Thymus (tissue), 11 donors: ENCODE data around the gene GRM1. TPM values are rescaled to one million over a fixed set of nuclear protein-coding genes. Genes with fewer than 3 reads are reported as not detected.

Experiments
- DNase-seq, 9 donors: peaks; one replicate each; pipeline ENCODE4 v3.0.0-alpha.2; 2013; ENCODE audit warnings: low spot score in 9 of 9, low read depth in 6 of 9, missing footprints in 1 of 9
- H3K27ac ChIP-seq, 2 donors: one replicate each; pipeline ENCODE4 v1.5.1; 2013; ENCODE audit warnings: control low read depth in 1 of 2, low read depth in 1 of 2, low read length in 1 of 2, mild to moderate bottlenecking in 1 of 2, moderate library complexity in 1 of 2
- H3K27me3 ChIP-seq, 2 donors: one replicate each; pipeline ENCODE4 v1.5.1; 2013; ENCODE audit warnings: low read length in 1 of 2; ENCODE audit not compliant: control insufficient read depth in 2 of 2, insufficient read depth in 1 of 2
- H3K36me3 ChIP-seq, 2 donors: one replicate each; pipeline ENCODE4 v1.5.1; 2013; ENCODE audit warnings: low read length in 1 of 2, mild to moderate bottlenecking in 1 of 2, moderate library complexity in 1 of 2; ENCODE audit not compliant: control insufficient read depth in 2 of 2, insufficient read depth in 2 of 2
- H3K4me1 ChIP-seq, 2 donors: one replicate each; pipeline ENCODE4 v1.5.1; 2013; ENCODE audit warnings: low read length in 2 of 2; ENCODE audit not compliant: control insufficient read depth in 2 of 2, insufficient read depth in 2 of 2
- H3K4me3 ChIP-seq, 2 donors: one replicate each; pipeline ENCODE4 v1.5.1; 2013; ENCODE audit warnings: low read length in 2 of 2, control low read depth in 1 of 2, mild to moderate bottlenecking in 1 of 2
- H3K9me3 ChIP-seq, 2 donors: one replicate each; pipeline ENCODE4 v1.5.1; 2013; ENCODE audit warnings: low read length in 1 of 2, mild to moderate bottlenecking in 1 of 2; ENCODE audit not compliant: control insufficient read depth in 2 of 2, insufficient read depth in 1 of 2
- WGBS: extraction: QIAGEN DNeasy Blood & Tissue Kit; methylation state at CpG from one replicate; pipeline ENCODE4 v1.1.7; 2013; 5-methylcytosine and 5-hydroxymethylcytosine counted together
- polyA plus RNA-seq: library from polyadenylated mRNA; stranded (reverse); fragments of 200-250 nt; gene quantifications from one replicate; pipeline ENCODE4 v1.2.3, GENCODE V29; 2013
- total RNA-seq: library from RNA; stranded (reverse); fragments of 120-200 nt; gene quantifications from one replicate; pipeline ENCODE4 v1.2.4, GENCODE V29; 2013
- donor health status: healthy.

GRM1 gene
- total and polyA plus RNA-seq, 2 donors, result under 0.01 to 0.05 TPM

DNA sequence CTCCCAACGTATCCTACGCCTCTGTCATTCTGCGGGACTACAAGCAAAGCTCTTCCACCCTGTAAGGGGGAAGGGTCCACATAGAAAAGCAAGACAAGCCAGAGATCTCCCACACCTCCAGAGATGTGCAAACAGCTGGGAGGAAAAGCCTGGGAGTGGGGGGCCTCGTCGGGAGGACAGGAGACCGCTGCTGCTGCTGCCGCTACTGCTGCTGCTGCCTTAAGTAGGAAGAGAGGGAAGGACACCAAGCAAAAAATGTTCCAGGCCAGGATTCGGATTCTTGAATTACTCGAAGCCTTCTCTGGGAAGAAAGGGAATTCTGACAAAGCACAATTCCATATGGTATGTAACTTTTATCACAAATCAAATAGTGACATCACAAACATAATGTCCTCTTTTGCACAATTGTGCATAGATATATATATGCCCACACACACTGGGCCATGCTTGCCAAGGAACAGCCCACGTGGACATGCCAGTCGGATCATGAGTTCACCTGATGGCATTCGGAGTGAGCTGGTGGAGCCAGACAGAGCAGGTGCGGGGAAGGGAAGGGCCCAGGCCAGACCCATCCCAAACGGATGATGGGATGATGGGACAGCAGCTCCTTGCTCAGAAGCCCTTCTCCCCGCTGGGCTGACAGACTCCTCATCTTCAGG, 406.0 kb downstream of the GRM1 start:
- Histone ChIP-seq H3K36me3 (no peaks in the 10 kb centered on the region), H3K27me3 (peaks cover 0 to 21% of the 10 kb centered on the region in 2 donors), H3K4me3 (peak overlapping the region in 1 of 2 donors; percentile 20), H3K27ac (no peak overlapping the region), H3K9me3 (no peaks in the 10 kb centered on the region), H3K4me1 (peaks cover 0 to 9% of the 10 kb centered on the region in 2 donors)
- WGBS, result 64% methylated on average over 15 of the region's 15 CpGs
- no peak for DNase-seq

DNA sequence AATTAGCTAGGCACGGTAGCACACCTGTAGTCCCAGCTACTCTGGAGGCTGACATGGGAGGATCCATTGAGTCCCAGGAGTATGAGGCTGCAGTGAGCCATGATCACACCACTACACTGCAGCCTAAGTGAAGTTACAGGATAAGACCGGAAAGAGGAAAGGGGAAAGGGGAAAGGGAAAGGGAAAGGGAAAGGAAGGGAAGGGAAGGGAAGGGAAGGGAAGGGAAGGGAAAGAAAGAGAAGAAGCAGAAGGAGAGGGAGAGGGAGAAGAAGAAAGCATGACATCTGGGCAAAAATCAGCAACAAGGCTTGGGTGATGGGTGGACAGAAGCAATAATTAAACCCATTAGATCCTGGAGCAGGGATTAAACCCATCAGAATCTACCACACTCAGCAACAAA, 413.0 kb downstream of the GRM1 start:
- 92% methylated on average over 2 of the region's 2 CpGs for WGBS
- Histone ChIP-seq H3K4me3 (no peak overlapping the region), H3K36me3 (no peaks in the 10 kb centered on the region), H3K9me3 (no peaks in the 10 kb centered on the region), H3K27me3 (no peaks in the 10 kb centered on the region), H3K4me1 (no peaks in the 10 kb centered on the region), H3K27ac (no peak overlapping the region)
- no peak for DNase-seq

DNA sequence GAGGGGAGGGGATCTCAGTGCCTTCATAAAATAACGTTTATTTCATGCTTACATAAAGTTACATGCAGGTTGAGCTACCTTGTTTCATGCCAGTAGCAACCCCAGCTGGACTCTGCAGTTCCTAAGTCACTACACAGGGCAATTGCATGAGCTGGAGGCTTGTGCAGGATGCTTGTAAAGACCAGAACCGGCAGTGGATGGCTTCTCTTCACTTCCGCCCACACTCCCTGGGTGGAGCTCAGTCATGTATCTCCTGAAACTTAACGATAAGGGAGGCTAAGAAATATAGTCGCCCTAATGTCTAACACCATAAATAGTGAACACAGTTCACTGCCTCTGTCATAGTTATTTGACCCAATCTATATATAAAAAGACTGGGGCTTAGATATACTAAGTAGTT, 415.3 kb downstream of the GRM1 start:
- no peaks in the 10 kb centered on the region for H3K4me1 ChIP-seq
- no peaks in the 10 kb centered on the region for H3K36me3 ChIP-seq
- no peak overlapping the region for H3K4me3 ChIP-seq
- no peak for DNase-seq
- no peak overlapping the region for H3K27ac ChIP-seq
- WGBS, result 88% methylated on average over 5 of the region's 5 CpGs
- H3K9me3 ChIP-seq, result no peaks in the 10 kb centered on the region
- H3K27me3 ChIP-seq, result no peaks in the 10 kb centered on the region

DNA sequence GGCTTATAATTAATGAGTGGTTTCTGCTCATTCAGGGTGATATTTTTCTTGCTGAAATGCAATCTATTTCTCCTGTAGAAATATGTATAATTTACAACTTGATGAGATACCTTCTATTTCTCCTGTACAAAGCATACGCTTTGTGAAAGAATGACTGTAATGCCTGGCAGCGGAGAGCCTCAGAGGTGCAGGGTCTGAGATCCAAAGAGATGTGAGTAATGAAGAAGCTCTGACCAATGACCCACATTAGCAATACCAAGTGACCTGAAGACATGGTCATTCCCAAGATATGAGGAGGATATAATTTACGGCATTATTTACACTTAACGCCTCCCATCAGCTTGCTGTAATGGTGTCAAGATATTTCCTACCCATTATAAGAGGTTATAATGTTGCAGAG, 416.4 kb downstream of the GRM1 start:
- Histone ChIP-seq H3K27me3 (no peaks in the 10 kb centered on the region), H3K9me3 (no peaks in the 10 kb centered on the region), H3K4me3 (no peak overlapping the region), H3K36me3 (no peaks in the 10 kb centered on the region), H3K27ac (no peak overlapping the region), H3K4me1 (no peaks in the 10 kb centered on the region)
- 97% methylated on average over 4 of the region's 4 CpGs for WGBS
- DNase-seq, result no peak

DNA sequence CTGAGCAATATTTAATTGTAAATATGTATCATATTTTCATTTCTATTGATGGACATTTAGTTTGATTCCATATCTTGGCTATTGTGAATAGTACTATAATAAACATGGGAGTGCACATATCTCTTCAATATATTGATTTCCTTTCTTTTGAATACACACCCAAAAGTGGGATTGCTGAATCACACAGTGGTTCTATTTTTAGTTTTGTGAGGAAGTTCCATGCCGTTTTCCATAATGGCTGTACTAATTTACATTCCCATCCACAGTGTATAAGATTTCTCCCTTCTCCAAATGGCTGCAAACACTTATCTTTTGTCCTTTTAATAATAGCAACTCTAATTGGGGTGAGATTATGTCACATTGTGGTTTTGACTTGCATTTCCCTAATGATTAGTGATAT, 428.0 kb downstream of the GRM1 start:
- H3K4me1 ChIP-seq, result no peaks in the 10 kb centered on the region
- no peaks in the 10 kb centered on the region for H3K27me3 ChIP-seq
- DNase-seq, result no peak
- WGBS, result 57% methylated on average over 1 of the region's 1 CpG
- no peaks in the 10 kb centered on the region for H3K36me3 ChIP-seq
- H3K27ac ChIP-seq, result no peak overlapping the region
- peaks cover 0 to under 1% of the 10 kb centered on the region in 2 donors for H3K9me3 ChIP-seq
- no peak overlapping the region for H3K4me3 ChIP-seq

DNA sequence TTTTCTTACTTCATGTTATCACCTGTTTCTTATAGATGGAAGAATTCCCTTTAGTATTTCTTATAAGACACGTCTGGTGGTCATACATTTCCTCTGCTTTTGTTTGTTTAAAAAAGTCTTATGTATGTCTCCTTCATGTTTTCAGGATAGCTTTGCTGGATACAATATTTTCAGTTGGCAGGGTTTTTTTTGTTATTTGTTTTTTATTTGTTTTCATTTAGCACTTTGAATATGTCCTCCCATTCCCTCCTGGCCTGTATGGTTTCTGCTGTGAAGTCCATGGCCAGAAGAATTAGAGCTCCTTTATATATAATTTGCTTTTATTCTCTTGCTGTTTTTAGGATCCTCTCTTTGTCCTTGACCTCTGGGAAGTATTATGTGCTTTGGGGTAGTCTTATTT, 432.1 kb downstream of the GRM1 start:
- Histone ChIP-seq H3K27ac (no peak overlapping the region), H3K27me3 (no peaks in the 10 kb centered on the region), H3K4me1 (no peaks in the 10 kb centered on the region), H3K36me3 (no peaks in the 10 kb centered on the region), H3K9me3 (peaks cover 0 to 3% of the 10 kb centered on the region in 2 donors), H3K4me3 (no peak overlapping the region)
- WGBS, result 96% methylated on average over 1 of the region's 1 CpG
- no peak for DNase-seq

DNA sequence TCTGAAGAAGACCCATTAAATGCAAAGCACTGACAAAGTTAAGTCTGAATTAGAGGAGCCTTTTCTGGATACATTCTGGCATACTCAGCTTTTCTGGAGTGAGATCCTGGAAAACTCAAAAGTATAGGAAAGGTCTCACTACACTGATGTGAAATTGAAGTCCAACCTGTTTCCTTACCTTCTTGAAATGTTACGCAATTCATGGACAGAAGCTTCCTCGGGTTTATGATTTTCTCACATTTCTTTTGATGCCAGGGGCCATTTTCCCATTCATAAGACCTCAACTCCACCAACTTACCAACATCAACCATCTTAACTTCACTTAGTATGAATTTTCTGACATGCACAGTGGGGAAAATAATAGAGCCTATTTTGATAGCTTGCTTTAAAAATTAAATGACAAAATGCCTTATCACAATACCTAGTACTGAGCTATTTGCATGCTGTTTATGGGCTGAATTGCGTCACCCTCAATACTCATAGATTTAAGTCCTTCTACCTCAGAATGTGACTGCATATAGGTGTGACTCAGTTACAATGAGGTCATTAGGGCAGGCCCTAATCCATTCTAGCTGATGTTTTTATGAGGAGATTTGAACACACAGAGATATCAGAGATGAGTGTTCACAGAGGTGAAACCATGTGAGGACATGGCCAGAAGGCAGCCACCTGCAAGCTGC, 441.4 kb downstream of the GRM1 start:
- WGBS, result 96% methylated on average over 3 of the region's 3 CpGs
- Histone ChIP-seq H3K36me3 (no peaks in the 10 kb centered on the region), H3K27ac (no peak overlapping the region), H3K4me3 (no peak overlapping the region), H3K27me3 (no peaks in the 10 kb centered on the region), H3K4me1 (no peaks in the 10 kb centered on the region), H3K9me3 (no peaks in the 10 kb centered on the region)
- no peak for DNase-seq

DNA sequence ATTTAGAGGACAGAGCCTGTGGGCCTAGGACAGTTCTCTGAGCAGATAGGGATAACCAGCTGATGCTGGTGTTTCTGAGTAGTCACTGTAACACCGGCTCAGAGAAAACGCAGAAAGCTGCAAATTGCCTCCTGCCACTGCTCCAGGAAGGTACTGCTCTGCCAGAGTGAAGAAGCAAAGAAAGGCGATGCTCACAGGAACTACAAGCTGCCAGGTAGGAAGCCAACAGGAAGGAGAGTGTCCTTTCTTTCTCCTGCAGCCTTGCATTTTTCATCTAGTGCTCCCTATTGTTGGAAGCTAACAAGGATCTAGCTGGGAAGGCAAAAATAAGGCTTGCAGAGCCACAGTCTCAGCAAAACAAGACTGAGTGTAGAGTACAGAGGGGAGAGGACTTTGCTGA, 444.1 kb downstream of the GRM1 start:
- 93% methylated on average over 3 of the region's 3 CpGs for WGBS
- no peak for DNase-seq
- Histone ChIP-seq H3K27ac (no peak overlapping the region), H3K9me3 (no peaks in the 10 kb centered on the region), H3K36me3 (no peaks in the 10 kb centered on the region), H3K27me3 (no peaks in the 10 kb centered on the region), H3K4me1 (no peaks in the 10 kb centered on the region), H3K4me3 (no peak overlapping the region)

DNA sequence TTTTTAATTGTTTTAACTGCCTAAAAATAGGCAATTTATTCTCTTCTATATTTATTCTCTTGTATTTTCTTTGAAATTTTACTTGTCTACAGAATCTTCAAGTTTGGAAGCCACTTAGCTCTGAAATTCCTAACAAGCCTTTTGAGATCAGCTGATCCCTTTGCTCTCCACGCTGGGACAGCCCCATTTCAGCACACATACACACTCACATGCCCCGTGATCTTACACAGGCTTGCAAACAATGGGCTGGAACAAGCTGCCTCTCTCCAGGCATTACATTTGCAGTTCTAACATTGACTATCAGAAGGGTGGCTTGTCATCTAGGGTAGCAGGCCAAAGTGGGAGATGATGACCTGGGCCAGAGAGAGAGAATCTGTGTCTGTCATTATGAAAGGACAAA, 452.7 kb downstream of the GRM1 start:
- H3K27ac ChIP-seq, result no peak overlapping the region
- no peaks in the 10 kb centered on the region for H3K27me3 ChIP-seq
- no peaks in the 10 kb centered on the region for H3K4me1 ChIP-seq
- H3K4me3 ChIP-seq, result no peak overlapping the region
- no peak for DNase-seq
- no peaks in the 10 kb centered on the region for H3K36me3 ChIP-seq
- no peaks in the 10 kb centered on the region for H3K9me3 ChIP-seq
- 87% methylated on average over 2 of the region's 2 CpGs for WGBS
